ENCODE data around the gene LRRC4.
A peak's percentile ranks its signal among the peaks of the same experiment; 100 is the strongest.

The LRRC4 gene

GRCh38 chr7:128037081-128037480 lies 5.8 kb upstream of the LRRC4 start:
- TF ChIP-seq, protein P1, sequence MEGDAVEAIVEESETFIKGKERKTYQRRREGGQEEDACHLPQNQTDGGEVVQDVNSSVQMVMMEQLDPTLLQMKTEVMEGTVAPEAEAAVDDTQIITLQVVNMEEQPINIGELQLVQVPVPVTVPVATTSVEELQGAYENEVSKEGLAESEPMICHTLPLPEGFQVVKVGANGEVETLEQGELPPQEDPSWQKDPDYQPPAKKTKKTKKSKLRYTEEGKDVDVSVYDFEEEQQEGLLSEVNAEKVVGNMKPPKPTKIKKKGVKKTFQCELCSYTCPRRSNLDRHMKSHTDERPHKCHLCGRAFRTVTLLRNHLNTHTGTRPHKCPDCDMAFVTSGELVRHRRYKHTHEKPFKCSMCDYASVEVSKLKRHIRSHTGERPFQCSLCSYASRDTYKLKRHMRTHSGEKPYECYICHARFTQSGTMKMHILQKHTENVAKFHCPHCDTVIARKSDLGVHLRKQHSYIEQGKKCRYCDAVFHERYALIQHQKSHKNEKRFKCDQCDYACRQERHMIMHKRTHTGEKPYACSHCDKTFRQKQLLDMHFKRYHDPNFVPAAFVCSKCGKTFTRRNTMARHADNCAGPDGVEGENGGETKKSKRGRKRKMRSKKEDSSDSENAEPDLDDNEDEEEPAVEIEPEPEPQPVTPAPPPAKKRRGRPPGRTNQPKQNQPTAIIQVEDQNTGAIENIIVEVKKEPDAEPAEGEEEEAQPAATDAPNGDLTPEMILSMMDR (IDR thresholded peaks at IDR 0.05; ENCODE audit: control extremely low read depth, extremely low read depth, low read depth, missing control alignments): no peak
- CTCF ChIA-PET: interaction anchor here (1.5 to 2.5 kb wide), 2 partner anchors 11 to 19 kb away, joined by 4 to 13 read pairs; no protein-coding TSS in a partner anchor
- POLR2A ChIA-PET: no interaction called here
- no peak for DNase-seq (ENCODE audit: extremely low spot score)

DNA sequence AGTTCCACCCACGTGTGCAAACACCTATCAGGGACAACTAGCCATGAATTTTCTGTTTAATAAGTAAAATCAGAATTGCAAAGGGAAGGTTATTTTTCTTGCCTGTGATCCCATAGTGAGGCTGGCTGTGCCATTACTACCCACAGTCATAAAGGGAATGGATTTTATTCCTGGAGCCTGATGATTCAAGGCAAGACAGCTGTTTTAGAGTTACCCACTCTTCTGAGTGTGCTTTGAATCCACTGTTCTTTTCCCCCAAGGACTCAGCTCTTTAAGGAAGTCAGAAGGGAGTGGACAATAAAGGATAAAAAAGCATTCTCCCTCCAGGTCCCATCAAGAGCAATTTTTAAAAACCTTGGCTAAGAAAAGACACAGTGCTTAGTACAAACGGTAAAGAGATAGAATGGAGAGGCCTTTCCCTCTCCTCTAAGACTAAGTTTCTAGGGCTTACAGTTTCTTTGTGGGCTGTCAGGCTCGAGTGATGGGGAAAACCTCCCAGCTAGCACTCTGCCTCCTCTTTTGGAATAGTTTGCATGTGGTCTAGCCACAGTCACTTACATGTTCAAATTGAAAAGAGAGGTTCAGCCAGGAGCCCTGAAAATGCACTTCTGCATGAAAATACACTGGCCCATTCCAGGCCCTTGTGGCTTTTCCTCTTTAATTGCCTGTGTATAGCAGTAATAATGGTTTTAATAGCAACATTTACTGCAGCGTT lies 5.1 kb upstream of the LRRC4 start:
- ChIA-PET POLR2A (no interaction called here), CTCF (interaction anchor here (1.5 to 2.5 kb wide), 5 partner anchors 12 to 173 kb away, joined by 3 to 13 read pairs (median 6); no protein-coding TSS in a partner anchor)
- TF ChIP-seq, protein P1 (IDR thresholded peaks at IDR 0.05; ENCODE audit: control extremely low read depth, extremely low read depth, low read depth, missing control alignments): no peak
- peak; percentile 47 for DNase-seq (ENCODE audit: extremely low spot score)

DNA sequence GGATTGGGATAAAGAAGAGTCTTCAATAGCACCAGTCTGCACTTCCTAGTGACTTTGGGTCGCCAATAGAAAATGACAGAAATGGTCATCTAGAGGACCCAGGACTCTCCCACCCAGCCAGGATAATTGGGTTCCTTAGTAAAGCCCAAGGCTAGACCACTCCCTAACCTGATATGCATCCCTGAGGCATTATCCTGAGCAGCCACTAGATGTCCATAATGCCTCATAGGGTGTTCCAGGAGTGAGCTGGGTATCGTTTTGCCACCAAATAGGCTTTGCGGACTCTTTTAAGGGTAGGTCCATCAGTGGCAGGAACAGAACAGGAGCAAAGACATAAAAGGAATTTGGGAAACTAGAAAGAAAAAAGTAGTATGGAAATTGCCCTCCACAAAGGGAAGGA lies 4.5 kb upstream of the LRRC4 start:
- CTCF ChIA-PET: interaction anchor here (1.2 to 2.5 kb wide), 8 partner anchors 9 to 328 kb away, joined by 3 to 13 read pairs (median 4); no protein-coding TSS in a partner anchor
- no peak for DNase-seq (ENCODE audit: extremely low spot score)
- POLR2A ChIA-PET: no interaction called here
- TF ChIP-seq, protein P1 (IDR thresholded peaks at IDR 0.05; ENCODE audit: control extremely low read depth, extremely low read depth, low read depth, missing control alignments): peak; percentile 12

DNA sequence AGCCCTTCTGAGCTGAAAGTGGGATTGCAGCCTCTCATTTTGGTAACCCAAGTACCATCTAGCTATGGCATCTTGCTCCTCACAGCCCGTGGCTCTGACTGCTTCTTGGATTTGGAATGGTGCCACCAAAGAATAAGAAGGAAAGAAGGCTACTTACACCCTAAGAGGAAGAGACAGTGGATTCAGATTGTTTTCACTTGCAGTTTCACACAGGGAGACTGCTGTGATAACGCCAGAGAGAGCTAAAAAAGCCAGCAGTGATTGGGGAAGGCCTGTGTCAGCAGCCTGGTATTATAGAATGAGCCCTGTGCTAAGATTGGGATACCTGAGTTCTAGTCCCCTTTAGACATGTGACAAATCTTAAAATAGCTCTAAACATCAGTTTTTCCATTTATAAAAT lies 3.6 kb upstream of the LRRC4 start:
- POLR2A ChIA-PET: interaction anchor here (0.8 kb wide), 1 partner anchor 21 kb away, joined by 3 read pairs; no protein-coding TSS in a partner anchor
- CTCF ChIA-PET: interaction anchor here (0.7 to 2.5 kb wide), 15 partner anchors 9 to 327 kb away, joined by 3 to 13 read pairs (median 3); no protein-coding TSS in a partner anchor
- TF ChIP-seq, protein P1 (IDR thresholded peaks at IDR 0.05; ENCODE audit: control extremely low read depth, extremely low read depth, low read depth, missing control alignments): no peak
- DNase-seq (ENCODE audit: extremely low spot score): no peak

- ChIA-PET CTCF (interaction anchor here (1.0 kb wide), 1 partner anchor 176 kb away, joined by 3 read pairs; no protein-coding TSS in a partner anchor), POLR2A (no interaction called here)
- DNase-seq (ENCODE audit: extremely low spot score): no peak
- TF ChIP-seq, protein P1 (IDR thresholded peaks at IDR 0.05; ENCODE audit: control extremely low read depth, extremely low read depth, low read depth, missing control alignments): no peak
These were observed 2.0 kb upstream of the LRRC4 start for GRCh38 chr7:128033246-128033645.

GRCh38 chr7:128032605-128033235 lies 1.5 kb upstream of the LRRC4 start:
- CTCF ChIA-PET: interaction anchor here (1.0 kb wide), 1 partner anchor 177 kb away, joined by 3 read pairs; no protein-coding TSS in a partner anchor
- POLR2A ChIA-PET: no interaction called here
- TF ChIP-seq, protein P1 (IDR thresholded peaks at IDR 0.05; ENCODE audit: control extremely low read depth, extremely low read depth, low read depth, missing control alignments): no peak
- DNase-seq (ENCODE audit: extremely low spot score): peak; percentile 39

All from GM10248 (cell line).